ENCODE measurements around the gene CD209. TPM values are rescaled to one million over a fixed set of nuclear protein-coding genes. Genes with fewer than 3 reads are reported as not detected.
"Not testable (repeated sequence)": the region's sequence is repeated elsewhere in the genome, so short reads cannot be mapped to it uniquely, and the experiment has no call there.

CD209 gene
- total RNA-seq, 6 donors from 2014 or later = 0.55 to 14.8 (median 1.7) TPM

DNA sequence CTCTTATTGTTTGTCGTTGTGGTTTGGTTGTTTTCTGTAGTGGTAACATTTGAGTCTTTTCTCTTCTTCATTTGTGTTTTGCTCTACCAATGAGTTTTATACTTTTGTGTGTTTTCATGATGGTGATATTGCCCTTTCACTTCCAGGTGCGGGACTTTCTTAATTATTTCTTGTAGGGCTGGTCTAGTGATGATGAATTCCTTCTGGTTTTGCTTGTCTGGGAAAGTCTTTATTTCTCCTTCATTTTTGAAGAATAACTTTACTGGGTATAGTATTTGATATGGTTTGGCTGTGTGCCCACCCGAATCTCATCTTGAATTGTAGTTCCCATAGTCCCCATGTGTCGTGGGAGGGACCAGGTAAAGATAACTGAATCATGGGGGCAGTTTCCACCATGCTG, 8.9 kb upstream of the CD209 start:
- H3K4me3 ChIP-seq = no peak overlapping the region
- H3K4me1 ChIP-seq = no peaks in the 10 kb centered on the region
- no peak overlapping the region for H3K27ac ChIP-seq
- H3K27me3 ChIP-seq = no peaks in the 10 kb centered on the region
- no peaks in the 10 kb centered on the region for H3K36me3 ChIP-seq
- no peak for TF ChIP-seq POLR2A (IDR thresholded peaks at IDR 0.05)
- TF ChIP-seq POLR2AphosphoS5 (IDR thresholded peaks at IDR 0.05) = no peak
- TF ChIP-seq, protein P1, sequence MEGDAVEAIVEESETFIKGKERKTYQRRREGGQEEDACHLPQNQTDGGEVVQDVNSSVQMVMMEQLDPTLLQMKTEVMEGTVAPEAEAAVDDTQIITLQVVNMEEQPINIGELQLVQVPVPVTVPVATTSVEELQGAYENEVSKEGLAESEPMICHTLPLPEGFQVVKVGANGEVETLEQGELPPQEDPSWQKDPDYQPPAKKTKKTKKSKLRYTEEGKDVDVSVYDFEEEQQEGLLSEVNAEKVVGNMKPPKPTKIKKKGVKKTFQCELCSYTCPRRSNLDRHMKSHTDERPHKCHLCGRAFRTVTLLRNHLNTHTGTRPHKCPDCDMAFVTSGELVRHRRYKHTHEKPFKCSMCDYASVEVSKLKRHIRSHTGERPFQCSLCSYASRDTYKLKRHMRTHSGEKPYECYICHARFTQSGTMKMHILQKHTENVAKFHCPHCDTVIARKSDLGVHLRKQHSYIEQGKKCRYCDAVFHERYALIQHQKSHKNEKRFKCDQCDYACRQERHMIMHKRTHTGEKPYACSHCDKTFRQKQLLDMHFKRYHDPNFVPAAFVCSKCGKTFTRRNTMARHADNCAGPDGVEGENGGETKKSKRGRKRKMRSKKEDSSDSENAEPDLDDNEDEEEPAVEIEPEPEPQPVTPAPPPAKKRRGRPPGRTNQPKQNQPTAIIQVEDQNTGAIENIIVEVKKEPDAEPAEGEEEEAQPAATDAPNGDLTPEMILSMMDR (IDR thresholded peaks at IDR 0.05) = no peak
- no peak for TF ChIP-seq EP300 (IDR thresholded peaks at IDR 0.05)
- 53 to 57% methylated on average over 4 of the region's 4 CpGs for WGBS, 2 donors
- no peak for ATAC-seq (ENCODE audit: low FRiP score in 2 of 2)
- H3K9me3 ChIP-seq = peaks cover 15 to 38% (median 27%) of the 10 kb centered on the region in 4 donors
- DNase-seq = no peak

DNA sequence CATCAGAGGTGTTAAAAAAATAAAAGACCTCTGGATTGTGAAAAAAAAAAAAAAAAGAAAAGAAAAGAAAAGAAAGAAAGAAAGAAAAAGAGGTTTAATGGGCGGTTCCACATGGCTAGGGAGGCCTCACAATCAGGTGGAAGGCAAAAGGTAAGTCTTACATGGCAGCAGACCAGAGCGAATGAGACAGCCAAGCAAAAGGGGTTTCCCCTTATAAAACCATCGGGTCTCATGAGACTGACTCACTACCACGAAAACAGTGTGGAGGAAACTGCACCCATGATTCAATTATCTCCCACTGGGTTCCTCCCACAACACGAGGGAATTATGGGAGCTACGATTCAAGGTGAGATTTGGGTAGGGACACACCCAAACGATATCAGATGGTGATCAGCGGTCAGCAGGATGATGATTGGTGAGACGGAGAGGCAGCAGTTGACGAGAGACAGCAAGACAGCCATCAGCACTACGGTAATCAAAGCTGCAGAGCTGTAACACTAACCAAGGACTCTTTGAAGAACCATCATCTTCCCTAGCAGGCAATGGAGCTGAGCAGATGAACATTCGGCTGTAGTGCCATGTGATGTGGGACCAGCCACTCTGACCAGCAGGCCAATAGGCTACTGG, 3.9 kb upstream of the CD209 start:
- peaks cover 0 to 5% (median 3%) of the 10 kb centered on the region in 4 donors for H3K9me3 ChIP-seq
- H3K4me1 ChIP-seq = no peaks in the 10 kb centered on the region
- H3K27me3 ChIP-seq = no peaks in the 10 kb centered on the region
- ATAC-seq (ENCODE audit: low FRiP score in 2 of 2) (no peak), DNase-seq (no peak)
- TF ChIP-seq EP300 (IDR thresholded peaks at IDR 0.05) = no peak
- TF ChIP-seq, protein P1 (IDR thresholded peaks at IDR 0.05) = no peak
- no peak for TF ChIP-seq POLR2AphosphoS5 (IDR thresholded peaks at IDR 0.05)
- TF ChIP-seq POLR2A (IDR thresholded peaks at IDR 0.05) = no peak
- no peaks in the 10 kb centered on the region for H3K36me3 ChIP-seq
- WGBS, 2 donors = 71 to 80% methylated on average over 12 of the region's 12 CpGs
- H3K27ac ChIP-seq = no peak overlapping the region
- H3K4me3 ChIP-seq = no peak overlapping the region

DNA sequence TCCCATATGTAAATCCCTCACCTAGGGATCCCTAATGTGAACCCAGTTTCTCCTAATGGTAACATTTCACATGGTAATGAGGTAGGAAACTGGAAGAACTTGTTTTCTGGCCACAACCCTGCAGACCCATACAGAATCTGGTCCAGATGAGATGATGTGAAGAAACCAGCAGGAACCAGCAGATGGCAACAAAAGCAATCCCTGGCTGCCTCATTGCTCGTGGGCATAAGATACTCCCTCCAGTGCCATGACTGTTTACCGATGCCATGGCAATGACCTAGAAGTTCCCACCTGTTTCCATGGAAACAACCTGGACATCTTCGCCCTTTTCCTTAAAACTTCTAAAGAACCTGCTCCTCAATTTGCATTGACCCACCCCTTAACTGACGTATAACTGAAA, 1.4 kb upstream of the CD209 start:
- Histone ChIP-seq H3K4me1 (no peaks in the 10 kb centered on the region), H3K27ac (no peak overlapping the region), H3K27me3 (no peaks in the 10 kb centered on the region), H3K4me3 (no peak overlapping the region), H3K36me3 (no peaks in the 10 kb centered on the region), H3K9me3 (no peaks in the 10 kb centered on the region)
- 19 to 20% methylated on average over 4 of the region's 4 CpGs for WGBS, 2 donors
- TF ChIP-seq POLR2A (IDR thresholded peaks at IDR 0.05) (no peak), EP300 (IDR thresholded peaks at IDR 0.05) (no peak)
- TF ChIP-seq, protein P1 (IDR thresholded peaks at IDR 0.05) = peak in 2 of 6 experiments; percentile 12 to 16
- DNase-seq (no peak), ATAC-seq (ENCODE audit: low FRiP score in 2 of 2) (peak in 1 of 2 donors; percentile 36)

DNA sequence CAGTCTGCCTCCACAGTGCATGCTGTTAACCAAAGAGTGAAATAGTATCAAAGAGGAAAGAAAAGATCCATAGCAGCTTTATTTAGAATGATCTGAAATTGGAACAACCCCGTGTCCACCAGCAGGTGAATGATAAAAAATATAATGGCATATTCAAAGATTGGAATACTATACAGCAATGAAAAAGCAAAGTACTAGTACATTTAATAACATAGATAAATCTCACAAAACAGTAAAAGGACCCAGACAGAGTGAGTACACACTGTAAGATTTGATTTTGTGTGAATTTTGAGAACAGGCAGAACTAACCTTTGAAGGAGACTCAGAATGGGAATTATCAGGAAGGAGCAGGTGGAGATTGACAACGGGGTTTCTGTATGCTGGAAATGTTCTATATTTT, 837 bp upstream of the CD209 start:
- 74 to 80% methylated on average over 2 of the region's 2 CpGs for WGBS, 2 donors
- H3K4me3 ChIP-seq = no peak overlapping the region
- ATAC-seq (ENCODE audit: low FRiP score in 2 of 2) (no peak), DNase-seq (no peak)
- H3K36me3 ChIP-seq = no peaks in the 10 kb centered on the region
- H3K9me3 ChIP-seq = no peaks in the 10 kb centered on the region
- H3K27me3 ChIP-seq = no peaks in the 10 kb centered on the region
- TF ChIP-seq POLR2AphosphoS5 (IDR thresholded peaks at IDR 0.05) = no peak
- TF ChIP-seq, protein P1 (IDR thresholded peaks at IDR 0.05) = no peak
- H3K27ac ChIP-seq = no peak overlapping the region
- no peaks in the 10 kb centered on the region for H3K4me1 ChIP-seq

DNA sequence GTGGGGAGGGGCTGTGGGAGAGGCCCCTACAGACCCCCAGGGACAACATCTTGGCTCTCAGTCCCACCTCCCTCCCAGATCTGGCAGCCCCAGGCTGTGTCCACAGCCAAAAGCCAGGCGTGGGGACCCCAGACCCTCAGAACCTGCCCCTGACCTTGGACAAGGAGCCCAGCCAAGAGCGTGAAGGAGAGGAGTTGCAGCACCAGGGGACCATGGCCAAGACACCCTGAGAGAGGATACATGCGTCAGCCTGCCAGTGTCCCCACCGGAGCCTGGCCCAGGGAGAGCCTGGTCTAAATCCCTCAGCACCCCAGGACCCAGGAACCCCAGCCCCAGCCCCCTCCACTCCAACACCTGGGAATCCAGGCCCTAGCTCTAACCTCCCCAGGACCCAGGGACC, 1.0 kb downstream of the CD209 start:
- H3K9me3 ChIP-seq; H3K4me1 ChIP-seq; H3K4me3 ChIP-seq; DNase-seq; ATAC-seq (ENCODE audit: low FRiP score in 2 of 2); H3K27ac ChIP-seq; H3K36me3 ChIP-seq; H3K27me3 ChIP-seq: not testable (repeated sequence)
- WGBS, 2 donors = 83 to 90% methylated on average over 4 of the region's 4 CpGs

Measured in upper lobe of left lung (tissue), 6 donors.